Stomach (tissue), 4 donors: ENCODE data around the gene SLC12A1.

Source experiments
- CTCF ChIP-seq, 7 experiments: fragments of 450-650 bp in 4 of 7; fragments of 200-600 bp in 3 of 7; sonication (generic) in 3 of 7; IDR thresholded peaks; one replicate each; pipeline ENCODE4 v1.5.1; 2016 to 2019; ENCODE audit warnings: antibody characterized with exemption in 7 of 7, control low read depth in 2 of 7, mild to moderate bottlenecking in 1 of 7
- EP300 ChIP-seq: sonication (generic); formaldehyde crosslinking; IDR thresholded peaks from one replicate; pipeline ENCODE4 v1.6.1; 2017; ENCODE audit warnings: antibody characterized with exemption
- POLR2A ChIP-seq, 4 donors: fragments of 450-650 bp; IDR thresholded peaks; one replicate each; pipeline ENCODE4 v1.6.1; 2016; ENCODE audit warnings: antibody characterized with exemption in 4 of 4, control low read depth in 2 of 4, mild to moderate bottlenecking in 1 of 4, moderate library complexity in 1 of 4
- POLR2AphosphoS5 ChIP-seq, 3 donors: sonication (generic); formaldehyde crosslinking; IDR thresholded peaks; one replicate each; pipeline ENCODE4 v1.6.1; 2016; ENCODE audit warnings: antibody characterized with exemption in 3 of 3

GRCh38 chr15:48190932-48191573 is 15.0 kb upstream of the SLC12A1 start:
- TF ChIP-seq CTCF (IDR thresholded peaks at IDR 0.05): no peak
- TF ChIP-seq POLR2A (IDR thresholded peaks at IDR 0.05): no peak
- no peak for TF ChIP-seq POLR2AphosphoS5 (IDR thresholded peaks at IDR 0.05)
- no peak for TF ChIP-seq EP300
